Bronchial epithelial cell (primary cell): ENCODE data around the gene MYO1H. TPM values are rescaled to one million over a fixed set of nuclear protein-coding genes. Genes with fewer than 3 reads are reported as not detected.
"Not testable (repeated sequence)": the region's sequence is repeated elsewhere in the genome, so short reads cannot be mapped to it uniquely, and the experiment has no call there.

Experiments used
- DNase-seq: peaks from one replicate; pipeline ENCODE4 v3.0.0-alpha.2; 2010; ENCODE audit warnings: low read depth
- FAIRE-seq: peaks from 2 replicates; lab custom pipeline; 2011; peaks lifted over from hg19 to GRCh38; lab: Jason Lieb, UNC
- H3K27me3 ChIP-seq: 2 replicates; pipeline ENCODE4 v1.5.1; 2011; ENCODE audit warnings: low read length; ENCODE audit not compliant: control insufficient read depth, insufficient read depth
- H3K36me3 ChIP-seq: 2 replicates; pipeline ENCODE4 v1.5.1; 2011; ENCODE audit warnings: low read length; ENCODE audit not compliant: control insufficient read depth, insufficient read depth
- H3K4me3 ChIP-seq: 2 replicates; pipeline ENCODE4 v1.5.1; 2011; ENCODE audit warnings: mild to moderate bottlenecking, low read depth, low read length, control low read depth
- total RNA-seq: library from RNA; depleted of rRNA; stranded (reverse); fragments of >200 nt; gene quantifications from 2 replicates; pipeline ENCODE4 v1.2.1, GENCODE V29; 2014
- TF ChIP-seq, protein P1 (sequence below): IDR thresholded peaks from 2 replicates; pipeline ENCODE4 v1.5.1; 2011; ENCODE audit warnings: mild to moderate bottlenecking, moderate library complexity, low read length, control low read depth, inconsistent platforms; ENCODE audit not compliant: insufficient read depth, severe bottlenecking

MYO1H gene
- total RNA-seq, 1 donor from 2014 or later, result not detected

DNA sequence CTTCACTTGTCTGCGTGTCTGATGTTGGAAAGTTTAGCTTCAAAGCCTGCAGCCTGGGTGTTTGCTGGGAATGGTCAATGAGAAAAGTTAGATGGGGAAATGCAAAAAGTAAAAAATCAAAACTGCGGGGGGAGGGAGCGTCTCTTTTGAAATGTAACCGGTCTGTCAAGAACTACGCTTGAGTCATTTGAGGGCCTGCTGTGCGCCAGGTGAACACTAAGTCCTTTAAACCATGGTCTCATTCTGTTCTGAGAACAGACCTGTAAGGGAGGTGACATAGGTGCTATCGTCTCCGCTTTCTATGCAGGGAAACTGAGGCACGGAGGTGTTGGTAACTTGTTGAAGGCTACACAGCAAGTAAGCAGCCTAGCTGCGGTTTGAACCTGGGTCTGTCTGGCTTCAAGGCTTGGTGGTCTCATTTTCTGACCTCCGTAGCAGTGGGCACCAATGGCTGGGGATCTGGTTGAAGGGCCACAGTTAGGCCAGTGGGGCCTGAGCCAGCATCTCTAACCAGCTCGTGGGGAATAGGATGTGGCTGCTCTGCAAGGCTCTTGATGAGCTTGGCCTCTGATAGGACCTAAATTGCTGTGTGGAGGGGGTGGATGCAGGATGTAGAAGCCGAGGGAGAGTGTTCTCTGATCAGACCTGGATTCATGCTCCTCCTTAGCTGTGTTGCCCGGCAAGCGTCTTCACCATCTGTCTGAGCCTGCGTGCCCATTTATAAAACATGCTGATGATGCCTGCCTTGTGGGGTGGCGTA is 87.9 kb downstream of the MYO1H start:
- H3K4me3 ChIP-seq, result no peak overlapping the region

DNA sequence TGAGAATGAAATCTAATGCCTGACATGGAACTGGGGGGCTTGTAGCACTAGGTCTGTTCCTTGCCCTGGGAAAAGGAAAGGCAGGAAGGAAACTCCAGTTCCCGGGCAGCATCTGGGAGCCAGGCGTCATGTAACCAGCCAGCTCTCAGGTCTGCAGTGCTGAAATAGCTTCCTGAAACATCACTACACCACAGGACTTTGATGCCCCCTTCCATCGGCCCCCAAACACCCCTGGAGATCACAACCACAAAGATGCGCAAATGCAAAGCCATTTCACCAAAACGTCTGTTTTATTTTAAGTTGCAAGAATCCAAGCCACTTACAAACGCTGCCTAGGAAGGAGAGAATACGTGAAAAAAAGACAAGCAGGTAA is 88.5 kb downstream of the MYO1H start:
- FAIRE-seq (no peak), DNase-seq (no peak)
- Histone ChIP-seq H3K4me3 (no peak overlapping the region), H3K36me3 (no peaks in the 10 kb centered on the region), H3K27me3 (no peaks in the 10 kb centered on the region)
- TF ChIP-seq, protein P1, sequence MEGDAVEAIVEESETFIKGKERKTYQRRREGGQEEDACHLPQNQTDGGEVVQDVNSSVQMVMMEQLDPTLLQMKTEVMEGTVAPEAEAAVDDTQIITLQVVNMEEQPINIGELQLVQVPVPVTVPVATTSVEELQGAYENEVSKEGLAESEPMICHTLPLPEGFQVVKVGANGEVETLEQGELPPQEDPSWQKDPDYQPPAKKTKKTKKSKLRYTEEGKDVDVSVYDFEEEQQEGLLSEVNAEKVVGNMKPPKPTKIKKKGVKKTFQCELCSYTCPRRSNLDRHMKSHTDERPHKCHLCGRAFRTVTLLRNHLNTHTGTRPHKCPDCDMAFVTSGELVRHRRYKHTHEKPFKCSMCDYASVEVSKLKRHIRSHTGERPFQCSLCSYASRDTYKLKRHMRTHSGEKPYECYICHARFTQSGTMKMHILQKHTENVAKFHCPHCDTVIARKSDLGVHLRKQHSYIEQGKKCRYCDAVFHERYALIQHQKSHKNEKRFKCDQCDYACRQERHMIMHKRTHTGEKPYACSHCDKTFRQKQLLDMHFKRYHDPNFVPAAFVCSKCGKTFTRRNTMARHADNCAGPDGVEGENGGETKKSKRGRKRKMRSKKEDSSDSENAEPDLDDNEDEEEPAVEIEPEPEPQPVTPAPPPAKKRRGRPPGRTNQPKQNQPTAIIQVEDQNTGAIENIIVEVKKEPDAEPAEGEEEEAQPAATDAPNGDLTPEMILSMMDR, result no peak

More for the DNA sequence above, 87.9 kb downstream of the MYO1H start:
- TF ChIP-seq, protein P1, result no peak
- H3K27me3 ChIP-seq, result no peaks in the 10 kb centered on the region
- no peaks in the 10 kb centered on the region for H3K36me3 ChIP-seq
- DNase-seq (peak; percentile 48), FAIRE-seq (no peak)

DNA sequence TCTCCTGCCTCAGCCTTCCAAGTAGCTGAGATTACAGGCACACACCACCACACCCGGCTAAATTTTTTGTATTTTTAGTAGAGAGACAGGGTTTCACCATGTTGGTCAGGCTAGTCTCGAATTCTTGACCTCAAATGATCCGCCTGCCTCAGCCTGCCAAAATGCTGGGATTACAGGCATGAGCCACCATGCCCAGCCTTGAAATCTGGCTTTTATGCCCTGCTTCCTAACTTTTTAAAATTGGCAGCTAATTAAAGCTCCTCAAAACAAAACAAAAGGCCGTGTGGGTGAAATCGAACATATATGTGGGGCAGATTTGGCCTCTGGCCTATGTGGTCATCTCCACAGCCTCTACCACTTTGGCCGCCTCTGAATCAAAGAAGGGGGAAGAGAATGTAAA is 91.5 kb downstream of the MYO1H start:
- DNase-seq (no peak), FAIRE-seq (no peak)
- no peaks in the 10 kb centered on the region for H3K36me3 ChIP-seq
- no peak overlapping the region for H3K4me3 ChIP-seq
- TF ChIP-seq, protein P1, result no peak
- no peaks in the 10 kb centered on the region for H3K27me3 ChIP-seq

DNA sequence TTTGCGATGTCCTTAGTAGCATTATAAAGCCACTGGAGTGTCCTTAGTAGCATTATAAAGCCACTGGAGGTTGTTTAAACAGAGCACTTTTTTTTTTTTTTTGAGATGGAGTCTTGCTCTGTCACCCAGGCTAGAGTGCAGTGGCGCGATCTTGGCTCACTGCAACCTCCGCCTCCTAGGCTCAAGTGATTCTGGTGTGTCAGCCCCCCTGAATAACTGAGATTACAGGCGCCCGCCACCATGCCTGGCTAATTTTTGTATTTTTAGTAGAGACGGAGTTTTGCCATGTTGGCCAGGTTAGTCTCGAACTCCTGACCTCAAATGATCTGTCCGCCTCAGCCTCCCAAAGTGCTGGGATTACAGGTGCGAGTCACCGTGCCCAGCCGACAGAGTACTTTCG is 92.3 kb downstream of the MYO1H start:
- not testable (repeated sequence) for H3K4me3 ChIP-seq, H3K36me3 ChIP-seq, H3K27me3 ChIP-seq, FAIRE-seq, DNase-seq

DNA sequence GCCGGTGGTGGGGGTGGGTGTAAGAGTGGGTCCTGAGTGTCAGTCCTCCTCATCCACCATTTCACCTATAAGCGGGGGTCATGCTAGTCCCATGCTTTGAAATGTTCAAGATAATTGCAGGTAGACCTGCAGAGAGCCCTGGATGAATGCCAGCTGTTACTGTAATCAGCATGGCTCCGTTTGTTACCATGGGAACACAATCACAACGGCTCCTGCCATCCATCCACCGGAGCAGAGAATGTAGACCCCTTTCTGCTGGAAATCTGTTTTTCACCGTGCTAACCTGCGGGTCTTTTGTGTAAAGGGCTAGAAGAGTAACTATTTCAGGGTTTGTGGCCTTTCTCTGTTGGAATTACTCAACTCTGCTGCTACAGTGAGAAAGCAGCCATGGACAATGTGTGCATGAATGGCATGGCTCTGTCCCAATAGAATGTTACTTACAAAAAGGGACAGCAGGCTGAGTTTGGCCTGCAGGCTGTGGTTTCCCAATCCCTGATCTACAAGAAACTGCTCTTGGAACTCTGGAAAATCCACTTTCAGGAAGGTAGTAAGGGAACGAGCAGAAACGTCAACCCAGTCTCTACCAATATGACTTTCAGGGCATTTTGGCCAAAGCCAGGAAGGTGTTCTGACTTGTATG is 93.3 kb downstream of the MYO1H start:
- H3K36me3 ChIP-seq, result no peaks in the 10 kb centered on the region
- TF ChIP-seq, protein P1, result no peak
- H3K27me3 ChIP-seq, result no peaks in the 10 kb centered on the region
- DNase-seq, result no peak
- no peak overlapping the region for H3K4me3 ChIP-seq
- FAIRE-seq, result peak; percentile 47

DNA sequence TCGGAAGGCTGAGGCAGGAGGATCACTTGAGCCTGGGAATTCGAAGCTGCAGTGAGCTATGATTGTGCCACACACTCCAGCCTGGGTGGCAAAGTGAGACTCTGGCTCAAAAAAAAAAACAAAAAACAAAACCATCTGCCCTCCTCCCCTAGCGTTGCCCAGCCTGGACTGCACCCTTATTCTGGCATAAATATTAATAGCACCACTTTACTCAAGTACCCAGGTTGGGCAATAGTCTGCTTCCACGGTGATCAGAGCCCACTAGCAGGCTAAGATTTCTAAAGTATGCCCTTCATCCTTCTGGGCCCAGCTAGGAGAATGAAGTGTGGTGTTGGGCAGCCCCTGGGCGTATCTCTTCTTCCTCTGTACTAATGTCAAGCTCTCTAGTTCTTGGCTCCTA is 96.1 kb downstream of the MYO1H start:
- Histone ChIP-seq H3K4me3 (no peak overlapping the region), H3K36me3 (peaks cover 6% of the 10 kb centered on the region)

More for the DNA sequence above, 96.1 kb downstream of the MYO1H start:
- H3K27me3 ChIP-seq, result no peaks in the 10 kb centered on the region
- DNase-seq (no peak), FAIRE-seq (no peak)
- TF ChIP-seq, protein P1, result no peak
